Subcutaneous abdominal adipose tissue (tissue), 5 donors: Measurements from ENCODE around the gene SCD.

ENCODE experiments used
- H3K27ac ChIP-seq: one replicate; pipeline ENCODE4 v1.7.0; 2013; ENCODE audit warnings: low read depth, mild to moderate bottlenecking, inconsistent platforms, low read length, moderate library complexity
- H3K27me3 ChIP-seq, 5 donors: one replicate each; pipeline ENCODE4 v1.7.0; 2013; ENCODE audit warnings: low read length in 5 of 5, inconsistent platforms in 1 of 5; ENCODE audit not compliant: control insufficient read depth in 5 of 5, insufficient read depth in 4 of 5
- H3K36me3 ChIP-seq, 5 donors: one replicate each; pipeline ENCODE4 v1.7.0; 2013; ENCODE audit warnings: low read length in 5 of 5; ENCODE audit not compliant: control insufficient read depth in 5 of 5, insufficient read depth in 5 of 5
- H3K4me1 ChIP-seq, 5 donors: one replicate each; pipeline ENCODE4 v1.7.0; 2013; ENCODE audit warnings: low read length in 5 of 5, mild to moderate bottlenecking in 3 of 5, moderate library complexity in 1 of 5; ENCODE audit not compliant: control insufficient read depth in 5 of 5, insufficient read depth in 5 of 5
- H3K4me3 ChIP-seq, 5 donors: one replicate each; pipeline ENCODE4 v1.7.0; 2013; ENCODE audit warnings: low read length in 5 of 5, low read depth in 1 of 5
- H3K9ac ChIP-seq, 5 donors: one replicate each; pipeline ENCODE4 v1.7.0; 2013; ENCODE audit warnings: low read length in 5 of 5, mild to moderate bottlenecking in 4 of 5, moderate library complexity in 3 of 5
- H3K9me3 ChIP-seq, 5 donors: one replicate each; pipeline ENCODE4 v1.7.0; 2013; ENCODE audit warnings: low read length in 5 of 5; ENCODE audit not compliant: control insufficient read depth in 5 of 5
- donor health status: healthy.
- donor health status: healthy.
- donor health status: healthy.
- donor health status: healthy.
- donor health status: healthy.

Gene SCD

DNA sequence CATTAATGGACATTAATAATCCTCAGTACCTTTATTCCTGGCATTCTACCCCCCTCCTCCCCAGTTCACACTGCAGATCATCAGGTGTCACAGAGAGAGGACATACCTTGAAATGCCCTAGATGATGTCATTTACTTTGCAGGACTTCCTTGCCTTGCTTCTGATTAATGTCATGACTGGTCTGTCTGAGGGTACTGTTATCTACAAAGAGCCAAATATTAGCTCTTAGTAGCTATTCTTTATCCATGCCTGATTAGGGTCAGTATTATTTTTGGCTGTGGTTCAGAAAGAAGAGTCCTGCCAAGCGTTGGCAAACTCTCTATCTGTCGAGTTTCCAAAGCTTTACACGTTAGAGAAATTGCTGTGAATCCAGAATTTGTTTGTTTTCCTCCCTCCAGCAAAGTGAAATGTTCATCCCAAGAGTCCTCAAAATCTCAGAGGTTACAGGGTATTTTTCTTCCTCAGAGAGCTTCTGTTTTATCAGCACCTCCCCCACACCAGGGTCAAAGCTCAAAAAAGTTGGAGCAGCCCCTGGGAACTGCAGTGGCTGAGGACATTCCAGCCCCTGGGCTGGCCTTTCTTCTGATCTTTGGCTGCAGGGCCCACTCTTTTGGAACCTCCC is 12.6 kb downstream of the SCD start:
- Histone ChIP-seq H3K27me3 (no peaks in the 10 kb centered on the region), H3K36me3 (peaks cover 6 to 41% (median 14%) of the 10 kb centered on the region in 5 donors), H3K4me1 (peaks cover 2 to 31% (median 26%) of the 10 kb centered on the region in 5 donors), H3K9ac (no peak overlapping the region), H3K27ac (peak overlapping the region; percentile 24), H3K4me3 (no peak overlapping the region), H3K9me3 (no peaks in the 10 kb centered on the region)

DNA sequence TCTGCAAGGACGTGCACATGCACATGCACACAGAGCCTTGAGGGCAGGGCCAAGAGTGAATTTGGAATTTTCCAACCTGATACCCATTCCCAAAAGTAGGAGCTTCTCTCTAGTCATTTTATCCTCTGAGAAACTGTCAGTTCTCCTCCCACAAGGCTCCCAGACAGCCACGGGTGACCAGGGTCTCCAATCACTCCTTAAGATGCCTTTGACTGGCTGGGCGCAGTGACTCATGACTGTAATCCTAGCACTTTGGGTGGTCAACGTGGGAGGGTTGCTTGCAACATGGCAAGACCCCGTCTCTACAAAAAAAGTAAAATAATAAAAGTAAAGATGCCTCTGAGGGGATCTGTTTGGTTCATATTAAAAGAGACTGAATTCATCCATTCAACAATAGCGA is 13.2 kb downstream of the SCD start:
- Histone ChIP-seq H3K9me3 (no peaks in the 10 kb centered on the region), H3K4me3 (no peak overlapping the region), H3K27me3 (no peaks in the 10 kb centered on the region), H3K36me3 (peaks cover 5 to 35% (median 13%) of the 10 kb centered on the region in 5 donors), H3K9ac (no peak overlapping the region), H3K27ac (peak overlapping the region; percentile 24), H3K4me1 (peaks cover 2 to 35% (median 32%) of the 10 kb centered on the region in 5 donors)

DNA sequence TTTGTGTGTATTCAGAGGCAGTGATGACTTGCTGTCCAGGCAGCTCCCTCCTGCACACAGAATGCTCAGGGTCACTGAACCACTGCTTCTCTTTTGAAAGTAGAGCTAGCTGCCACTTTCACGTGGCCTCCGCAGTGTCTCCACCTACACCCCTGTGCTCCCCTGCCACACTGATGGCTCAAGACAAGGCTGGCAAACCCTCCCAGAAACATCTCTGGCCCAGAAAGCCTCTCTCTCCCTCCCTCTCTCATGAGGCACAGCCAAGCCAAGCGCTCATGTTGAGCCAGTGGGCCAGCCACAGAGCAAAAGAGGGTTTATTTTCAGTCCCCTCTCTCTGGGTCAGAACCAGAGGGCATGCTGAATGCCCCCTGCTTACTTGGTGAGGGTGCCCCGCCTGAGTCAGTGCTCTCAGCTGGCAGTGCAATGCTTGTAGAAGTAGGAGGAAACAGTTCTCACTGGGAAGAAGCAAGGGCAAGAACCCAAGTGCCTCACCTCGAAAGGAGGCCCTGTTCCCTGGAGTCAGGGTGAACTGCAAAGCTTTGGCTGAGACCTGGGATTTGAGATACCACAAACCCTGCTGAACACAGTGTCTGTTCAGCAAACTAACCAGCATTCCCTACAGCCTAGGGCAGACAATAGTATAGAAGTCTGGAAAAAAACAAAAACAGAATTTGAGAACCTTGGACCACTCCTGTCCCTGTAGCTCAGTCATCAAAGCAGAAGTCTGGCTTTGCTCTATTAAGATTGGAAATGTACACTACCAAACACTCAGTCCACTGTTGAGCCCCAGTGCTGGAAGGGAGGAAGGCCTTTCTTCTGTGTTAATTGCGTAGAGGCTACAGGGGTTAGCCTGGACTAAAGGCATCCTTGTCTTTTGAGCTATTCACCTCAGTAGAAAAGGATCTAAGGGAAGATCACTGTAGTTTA is 15.8 kb downstream of the SCD start:
- Histone ChIP-seq H3K4me1 (peaks cover 2 to 39% (median 29%) of the 10 kb centered on the region in 5 donors), H3K9ac (no peak overlapping the region), H3K4me3 (no peak overlapping the region), H3K27me3 (no peaks in the 10 kb centered on the region), H3K27ac (no peak overlapping the region), H3K9me3 (no peaks in the 10 kb centered on the region), H3K36me3 (peaks cover 0 to 14% (median 2%) of the 10 kb centered on the region in 5 donors)

DNA sequence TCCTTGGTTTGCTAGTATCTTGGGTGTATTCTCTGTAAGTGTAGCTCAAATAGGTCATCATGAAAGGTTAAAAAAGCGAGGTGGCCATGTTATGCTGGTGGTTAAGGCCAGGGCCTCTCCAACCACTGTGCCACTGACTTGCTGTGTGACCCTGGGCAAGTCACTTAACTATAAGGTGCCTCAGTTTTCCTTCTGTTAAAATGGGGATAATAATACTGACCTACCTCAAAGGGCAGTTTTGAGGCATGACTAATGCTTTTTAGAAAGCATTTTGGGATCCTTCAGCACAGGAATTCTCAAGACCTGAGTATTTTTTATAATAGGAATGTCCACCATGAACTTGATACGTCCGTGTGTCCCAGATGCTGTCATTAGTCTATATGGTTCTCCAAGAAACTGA is 17.1 kb downstream of the SCD start:
- Histone ChIP-seq H3K36me3 (peaks cover 0 to 14% (median 2%) of the 10 kb centered on the region in 5 donors), H3K9me3 (no peaks in the 10 kb centered on the region), H3K9ac (no peak overlapping the region), H3K4me3 (no peak overlapping the region), H3K27me3 (no peaks in the 10 kb centered on the region), H3K27ac (peak overlapping the region; percentile 32), H3K4me1 (peaks cover 2 to 33% (median 23%) of the 10 kb centered on the region in 5 donors)

DNA sequence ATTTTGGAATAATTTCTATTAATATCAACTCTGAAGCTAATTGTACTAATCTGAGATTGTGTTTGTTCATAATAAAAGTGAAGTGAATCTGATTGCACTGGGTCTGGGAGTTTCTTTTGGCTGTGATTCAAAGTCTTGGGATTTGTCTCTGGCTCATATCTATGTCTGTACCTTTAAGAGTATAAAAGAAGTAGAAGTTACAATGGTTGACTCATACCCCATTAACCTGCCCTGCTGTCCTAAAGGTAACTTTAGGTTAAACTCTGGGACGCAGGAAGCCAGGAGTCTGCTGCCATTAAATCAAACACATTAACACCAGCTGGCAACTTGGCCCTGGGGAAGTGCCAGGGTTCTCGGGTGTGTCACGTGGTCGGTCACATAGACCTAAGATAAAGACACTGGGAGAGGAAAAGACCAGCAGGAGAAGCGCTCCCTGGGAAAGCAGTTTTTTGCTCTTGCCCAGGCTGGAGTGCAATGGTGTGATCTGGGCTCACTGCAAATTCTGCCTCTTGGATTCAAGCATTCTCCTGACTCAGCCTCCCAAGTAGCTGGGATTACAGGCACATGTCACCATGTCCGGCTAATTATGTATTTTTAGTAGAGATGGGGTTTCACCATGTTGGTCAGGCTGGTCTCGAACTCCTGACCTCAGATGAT is 17.8 kb downstream of the SCD start:
- H3K9me3 ChIP-seq: no peaks in the 10 kb centered on the region
- peak overlapping the region; percentile 32 for H3K27ac ChIP-seq
- peaks cover 0 to 14% (median 0%) of the 10 kb centered on the region in 5 donors for H3K36me3 ChIP-seq
- peaks cover 0 to 26% (median 16%) of the 10 kb centered on the region in 5 donors for H3K4me1 ChIP-seq
- no peaks in the 10 kb centered on the region for H3K27me3 ChIP-seq
- H3K4me3 ChIP-seq: peak overlapping the region in 1 of 5 donors; percentile 29
- H3K9ac ChIP-seq: no peak overlapping the region

DNA sequence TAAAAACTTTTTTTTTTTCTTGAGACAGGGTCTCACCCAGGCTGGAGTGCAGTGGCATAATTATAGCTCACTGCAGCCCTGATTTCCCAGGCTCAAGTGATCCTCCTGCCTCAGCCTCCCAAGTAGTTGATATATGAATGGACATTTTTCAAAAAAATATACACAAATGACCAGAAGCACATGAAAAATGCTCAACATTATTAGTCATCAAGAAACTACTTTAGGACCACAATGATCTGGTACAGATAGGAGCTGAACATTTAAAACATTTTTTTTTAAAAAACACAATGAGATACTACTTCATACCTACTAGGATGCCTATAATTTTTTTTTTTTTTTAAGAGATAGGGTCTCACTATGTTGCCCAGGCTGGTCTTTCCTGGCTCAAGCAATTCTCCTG is 21.7 kb downstream of the SCD start:
- H3K4me1 ChIP-seq: peaks cover 14 to 46% (median 42%) of the 10 kb centered on the region in 5 donors
- H3K4me3 ChIP-seq: no peak overlapping the region
- H3K36me3 ChIP-seq: no peaks in the 10 kb centered on the region
- H3K9me3 ChIP-seq: no peaks in the 10 kb centered on the region
- H3K27me3 ChIP-seq: no peaks in the 10 kb centered on the region
- no peak overlapping the region for H3K9ac ChIP-seq
- H3K27ac ChIP-seq: no peak overlapping the region

DNA sequence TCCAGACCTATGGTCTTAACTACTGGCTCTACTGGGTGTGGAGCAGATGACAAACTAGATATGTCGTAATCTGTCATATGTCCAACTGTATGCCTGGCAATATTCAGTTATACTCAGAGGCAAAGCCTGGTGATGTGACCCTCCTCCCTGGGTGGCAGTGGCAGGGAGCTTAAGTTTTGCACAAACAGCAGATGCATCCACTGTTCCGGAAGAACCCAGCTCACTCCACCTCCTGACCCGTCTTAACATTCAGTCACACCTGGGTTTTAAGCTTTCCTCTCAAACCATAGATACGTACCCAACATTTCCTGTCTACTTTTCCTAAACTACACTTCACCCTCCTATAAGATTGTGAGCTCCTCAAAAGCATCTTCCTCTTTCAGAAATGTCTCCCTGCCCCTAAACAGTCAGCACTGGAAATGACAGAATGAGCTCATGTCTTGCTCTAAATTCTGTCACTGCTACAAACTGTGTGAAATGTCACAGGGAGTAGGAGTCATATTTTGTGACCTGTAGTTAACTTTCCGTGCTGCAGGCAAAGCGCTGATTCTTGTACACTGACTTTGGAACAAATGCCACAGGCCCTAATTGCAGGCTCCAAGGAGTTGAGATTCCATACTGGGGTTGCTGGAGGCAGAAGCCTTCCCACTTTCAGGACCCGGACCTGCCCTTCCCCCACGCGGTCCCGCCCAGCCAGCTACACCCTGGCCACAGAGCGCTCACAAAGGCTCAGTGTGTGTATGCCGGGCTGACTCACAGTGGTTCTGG is 23.9 kb downstream of the SCD start:
- H3K4me1 ChIP-seq: peaks cover 17 to 54% (median 51%) of the 10 kb centered on the region in 5 donors
- peak overlapping the region; percentile 16 to 85 (median 75) for H3K9ac ChIP-seq
- peak overlapping the region; percentile 97 for H3K27ac ChIP-seq
- no peaks in the 10 kb centered on the region for H3K27me3 ChIP-seq
- no peaks in the 10 kb centered on the region for H3K9me3 ChIP-seq
- no peaks in the 10 kb centered on the region for H3K36me3 ChIP-seq
- H3K4me3 ChIP-seq: peak overlapping the region in 4 of 5 donors; percentile 3 to 37 (median 19)

DNA sequence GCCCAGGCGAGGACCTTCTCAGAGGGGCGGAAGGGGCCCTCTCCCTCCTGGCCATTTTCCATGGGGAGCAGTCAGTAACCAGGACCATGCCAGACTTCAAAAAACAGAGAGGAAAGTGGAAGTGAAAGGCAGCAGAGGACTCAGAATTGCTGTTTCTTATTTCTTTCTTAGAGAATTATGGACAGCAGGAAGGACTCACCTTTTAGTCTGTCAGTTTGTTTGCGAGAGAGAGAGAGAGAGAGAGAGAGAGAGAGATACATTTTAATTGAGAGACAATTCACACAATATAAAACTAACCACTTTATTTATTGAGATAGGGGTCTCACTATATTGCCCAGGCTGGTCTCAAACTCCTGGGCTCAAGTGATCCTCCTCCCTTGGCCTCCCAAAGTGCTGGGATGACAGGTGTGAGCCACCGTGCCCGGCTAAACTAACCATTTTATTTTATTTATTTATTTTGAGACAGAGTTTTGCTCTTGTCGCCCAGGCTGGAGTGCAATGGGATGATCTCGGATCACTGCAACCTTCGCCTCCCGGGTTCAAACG is 24.5 kb downstream of the SCD start:
- H3K4me3 ChIP-seq: peak overlapping the region in 3 of 5 donors; percentile 3 to 37 (median 30)

More for the DNA sequence above, 24.5 kb downstream of the SCD start:
- Histone ChIP-seq H3K27me3 (no peaks in the 10 kb centered on the region), H3K9me3 (no peaks in the 10 kb centered on the region), H3K9ac (peak overlapping the region in 4 of 5 donors; percentile 56 to 85 (median 76)), H3K36me3 (no peaks in the 10 kb centered on the region), H3K4me1 (peaks cover 17 to 60% (median 51%) of the 10 kb centered on the region in 5 donors), H3K27ac (peak overlapping the region; percentile 97)
